Measurements from ENCODE around the gene FBXO17. TPM values are rescaled to one million over a fixed set of nuclear protein-coding genes. Genes with fewer than 3 reads are reported as not detected.

Gene FBXO17
- total and polyA plus RNA-seq, 2 experiments from 2014 or later = 30.3 to 36.4 TPM

- H3K27ac ChIP-seq = no peak overlapping the region
- no peak overlapping the region for H3K9ac ChIP-seq
- WGBS, 2 experiments (ENCODE audit: low coverage in 1 of 2, low lambda C conversion rate in 2 of 2, missing lambda C conversion rate in 2 of 2) = 6 to 9% methylated on average over 6 of the region's 6 CpGs
- no peak for DNase-seq
- H3K9me3 ChIP-seq (ENCODE audit: low read depth) = no peaks in the 10 kb centered on the region
- H2AFZ ChIP-seq = no peak overlapping the region
- no peaks in the 10 kb centered on the region for H3K79me2 ChIP-seq (ENCODE audit: insufficient read depth)
- no peaks in the 10 kb centered on the region for H4K20me1 ChIP-seq (ENCODE audit: insufficient read depth)
- H3K4me1 ChIP-seq (ENCODE audit: insufficient read depth) = no peaks in the 10 kb centered on the region
- no peaks in the 10 kb centered on the region for H3F3A ChIP-seq (ENCODE audit: insufficient read depth)
- no peaks in the 10 kb centered on the region for H3K9me2 ChIP-seq (ENCODE audit: insufficient read depth)
- no peak overlapping the region for H3K4me2 ChIP-seq (ENCODE audit: unreplicated experiment)
- H3K4me3 ChIP-seq = no peak overlapping the region
- no peaks in the 10 kb centered on the region for H3K36me3 ChIP-seq (ENCODE audit: low read depth)
- no peak for TF ChIP-seq EZH2phosphoT487 (IDR thresholded peaks at IDR 0.05; ENCODE audit: insufficient read depth, low read depth)
- TF ChIP-seq EZH2 (IDR thresholded peaks at IDR 0.05; ENCODE audit: insufficient read depth, poor library complexity, severe bottlenecking) = no peak
- in situ Hi-C loops (cut with MboI) = no loop called here
- H3K27me3 ChIP-seq (replicated peaks; ENCODE audit: insufficient read depth) = peaks cover 7% of the 10 kb centered on the region; the same call in 1 of the 2 replicates
Measured at GRCh38 chr19:39017026-39017425, 41.5 kb upstream of the FBXO17 start.

GRCh38 chr19:39014037-39014436 lies 38.5 kb upstream of the FBXO17 start:
- no peak overlapping the region for H3K4me2 ChIP-seq (ENCODE audit: unreplicated experiment)
- H3K4me3 ChIP-seq = no peak overlapping the region
- H3K9me2 ChIP-seq (ENCODE audit: insufficient read depth) = no peaks in the 10 kb centered on the region
- H3K27ac ChIP-seq = no peak overlapping the region
- no peaks in the 10 kb centered on the region for H3K9me3 ChIP-seq (ENCODE audit: low read depth)
- H3K4me1 ChIP-seq (ENCODE audit: insufficient read depth) = no peaks in the 10 kb centered on the region
- no peak for DNase-seq
- H3K36me3 ChIP-seq (ENCODE audit: low read depth) = no peaks in the 10 kb centered on the region
- in situ Hi-C loops (cut with MboI) = no loop called here
- 50 to 55% methylated on average over 7 of the region's 7 CpGs for WGBS, 2 experiments (ENCODE audit: low coverage in 1 of 2, low lambda C conversion rate in 2 of 2, missing lambda C conversion rate in 2 of 2)
- H3K79me2 ChIP-seq (ENCODE audit: insufficient read depth) = no peaks in the 10 kb centered on the region
- no peaks in the 10 kb centered on the region for H3F3A ChIP-seq (ENCODE audit: insufficient read depth)
- peaks cover 14% of the 10 kb centered on the region for H3K27me3 ChIP-seq (replicated peaks; ENCODE audit: insufficient read depth)
- no peak overlapping the region for H3K9ac ChIP-seq
- no peaks in the 10 kb centered on the region for H4K20me1 ChIP-seq (ENCODE audit: insufficient read depth)
- no peak for TF ChIP-seq EZH2 (IDR thresholded peaks at IDR 0.05; ENCODE audit: insufficient read depth, poor library complexity, severe bottlenecking)
- no peak for TF ChIP-seq EZH2phosphoT487 (IDR thresholded peaks at IDR 0.05; ENCODE audit: insufficient read depth, low read depth)
- H2AFZ ChIP-seq = no peak overlapping the region

GRCh38 chr19:39009001-39009400 lies 33.5 kb upstream of the FBXO17 start:
- Histone ChIP-seq H2AFZ (no peak overlapping the region), H3K27me3 (replicated peaks; ENCODE audit: insufficient read depth) (peaks cover 7% of the 10 kb centered on the region), H3K27ac (no peak overlapping the region), H3K79me2 (ENCODE audit: insufficient read depth) (no peaks in the 10 kb centered on the region), H3K4me2 (ENCODE audit: unreplicated experiment) (no peak overlapping the region), H3K9me3 (ENCODE audit: low read depth) (no peaks in the 10 kb centered on the region), H3K36me3 (ENCODE audit: low read depth) (no peaks in the 10 kb centered on the region), H3K9me2 (ENCODE audit: insufficient read depth) (no peaks in the 10 kb centered on the region), H3F3A (ENCODE audit: insufficient read depth) (no peaks in the 10 kb centered on the region), H4K20me1 (ENCODE audit: insufficient read depth) (no peaks in the 10 kb centered on the region), H3K9ac (no peak overlapping the region), H3K4me3 (no peak overlapping the region), H3K4me1 (ENCODE audit: insufficient read depth) (no peaks in the 10 kb centered on the region)
- DNase-seq = no peak
- WGBS, 2 experiments (ENCODE audit: low coverage in 1 of 2, low lambda C conversion rate in 2 of 2, missing lambda C conversion rate in 2 of 2) = 57 to 70% methylated on average over 6 of the region's 6 CpGs
- in situ Hi-C loops (cut with MboI) = no loop called here
- TF ChIP-seq EZH2phosphoT487 (IDR thresholded peaks at IDR 0.05; ENCODE audit: insufficient read depth, low read depth) (no peak), EZH2 (IDR thresholded peaks at IDR 0.05; ENCODE audit: insufficient read depth, poor library complexity, severe bottlenecking) (no peak)

GRCh38 chr19:39008137-39008536 lies 32.6 kb upstream of the FBXO17 start:
- no peaks in the 10 kb centered on the region for H3K4me1 ChIP-seq (ENCODE audit: insufficient read depth)
- no peaks in the 10 kb centered on the region for H3F3A ChIP-seq (ENCODE audit: insufficient read depth)
- no peak overlapping the region for H3K9ac ChIP-seq
- no peaks in the 10 kb centered on the region for H3K9me3 ChIP-seq (ENCODE audit: low read depth)
- H4K20me1 ChIP-seq (ENCODE audit: insufficient read depth) = no peaks in the 10 kb centered on the region
- DNase-seq = no peak
- WGBS, 2 experiments (ENCODE audit: low coverage in 1 of 2, low lambda C conversion rate in 2 of 2, missing lambda C conversion rate in 2 of 2) = 81 to 82% methylated on average over 6 of the region's 6 CpGs
- H3K4me3 ChIP-seq = no peak overlapping the region
- no peaks in the 10 kb centered on the region for H3K36me3 ChIP-seq (ENCODE audit: low read depth)
- in situ Hi-C loops (cut with MboI) = no loop called here
- peaks cover 7% of the 10 kb centered on the region for H3K27me3 ChIP-seq (replicated peaks; ENCODE audit: insufficient read depth)
- H3K27ac ChIP-seq = no peak overlapping the region
- H3K79me2 ChIP-seq (ENCODE audit: insufficient read depth) = no peaks in the 10 kb centered on the region
- H2AFZ ChIP-seq = no peak overlapping the region
- no peaks in the 10 kb centered on the region for H3K9me2 ChIP-seq (ENCODE audit: insufficient read depth)
- TF ChIP-seq EZH2phosphoT487 (IDR thresholded peaks at IDR 0.05; ENCODE audit: insufficient read depth, low read depth) (no peak), EZH2 (IDR thresholded peaks at IDR 0.05; ENCODE audit: insufficient read depth, poor library complexity, severe bottlenecking) (no peak)
- no peak overlapping the region for H3K4me2 ChIP-seq (ENCODE audit: unreplicated experiment)

GRCh38 chr19:39007096-39007495 lies 31.6 kb upstream of the FBXO17 start:
- Histone ChIP-seq H4K20me1 (ENCODE audit: insufficient read depth) (no peaks in the 10 kb centered on the region), H3K27ac (no peak overlapping the region), H3K27me3 (replicated peaks; ENCODE audit: insufficient read depth) (peaks cover 7% of the 10 kb centered on the region), H3K9me2 (ENCODE audit: insufficient read depth) (no peaks in the 10 kb centered on the region), H3K4me2 (ENCODE audit: unreplicated experiment) (no peak overlapping the region), H3K36me3 (ENCODE audit: low read depth) (no peaks in the 10 kb centered on the region), H3F3A (ENCODE audit: insufficient read depth) (no peaks in the 10 kb centered on the region), H3K4me1 (ENCODE audit: insufficient read depth) (no peaks in the 10 kb centered on the region), H3K4me3 (no peak overlapping the region), H2AFZ (no peak overlapping the region), H3K9me3 (ENCODE audit: low read depth) (no peaks in the 10 kb centered on the region), H3K9ac (no peak overlapping the region), H3K79me2 (ENCODE audit: insufficient read depth) (no peaks in the 10 kb centered on the region)
- TF ChIP-seq EZH2 (IDR thresholded peaks at IDR 0.05; ENCODE audit: insufficient read depth, poor library complexity, severe bottlenecking) (no peak), EZH2phosphoT487 (IDR thresholded peaks at IDR 0.05; ENCODE audit: insufficient read depth, low read depth) (no peak)
- WGBS, 2 experiments (ENCODE audit: low coverage in 1 of 2, low lambda C conversion rate in 2 of 2, missing lambda C conversion rate in 2 of 2) = 49 to 50% methylated on average over 3 of the region's 3 CpGs
- in situ Hi-C loops (cut with MboI) = no loop called here
- no peak for DNase-seq

Data from GM23248 (cell line).